HepG2 (cell line): ENCODE measurements around the gene ZNF276. TPM values are rescaled to one million over a fixed set of nuclear protein-coding genes. Genes with fewer than 3 reads are reported as not detected.

Experiments
- CBFB ChIP-seq: sonication (generic); formaldehyde crosslinking; IDR thresholded peaks from 2 replicates; pipeline ENCODE4 v1.4.0; 2020; ENCODE audit warnings: missing genetic modification reagents
- CENPT ChIP-seq: sonication (generic); formaldehyde crosslinking; IDR thresholded peaks from 2 replicates; pipeline ENCODE4 v1.8.0; 2022; ENCODE audit warnings: low read depth, mild to moderate bottlenecking, moderate library complexity, missing genetic modification reagents
- ETV5 ChIP-seq: IDR thresholded peaks from 2 replicates; pipeline ENCODE4 v1.6.1; 2018; ENCODE audit warnings: missing biosample characterization, missing genetic modification reagents, inconsistent platforms, borderline replicate concordance
- FOSL2 ChIP-seq: sonication (generic); formaldehyde crosslinking; IDR thresholded peaks from 2 replicates; pipeline ENCODE4 v1.4.0; 2020; ENCODE audit warnings: missing genetic modification reagents
- FOXO1 ChIP-seq: sonication (generic); formaldehyde crosslinking; IDR thresholded peaks from 2 replicates; pipeline ENCODE4 v1.4.0; 2020; ENCODE audit warnings: missing genetic modification reagents
- KAT8 ChIP-seq: IDR thresholded peaks from 2 replicates; pipeline ENCODE4 v1.6.1; 2016; ENCODE audit warnings: missing genetic modification reagents, missing compliant biosample characterization
- PRMT3 ChIP-seq: sonication (generic); formaldehyde crosslinking; IDR thresholded peaks from 2 replicates; pipeline ENCODE4 v1.8.1; 2022; ENCODE audit warnings: low read depth, mild to moderate bottlenecking, moderate library complexity, missing genetic modification reagents, borderline replicate concordance
- TFAP4 ChIP-seq: sonication (generic); IDR thresholded peaks from 2 replicates; pipeline ENCODE4 v1.6.1; 2016; ENCODE audit warnings: low read depth, borderline replicate concordance
- ZFP91 ChIP-seq: sonication (generic); formaldehyde crosslinking; IDR thresholded peaks from 2 replicates; pipeline ENCODE4 v1.9.0; 2022; ENCODE audit warnings: missing genetic modification reagents, mild to moderate bottlenecking, borderline replicate concordance
- ZHX1 ChIP-seq: sonication (generic); formaldehyde crosslinking; IDR thresholded peaks from 2 replicates; pipeline ENCODE4 v1.8.1; 2022; ENCODE audit warnings: low read depth, mild to moderate bottlenecking, missing genetic modification reagents
- ZNF747 ChIP-seq: sonication (generic); formaldehyde crosslinking; IDR thresholded peaks from 2 replicates; pipeline ENCODE4 v1.8.1; 2023; ENCODE audit warnings: missing genetic modification reagents, mild to moderate bottlenecking, borderline replicate concordance
- ZNF770 ChIP-seq: sonication (generic); formaldehyde crosslinking; IDR thresholded peaks from 2 replicates; pipeline ENCODE4 v1.5.0; 2020; ENCODE audit warnings: mild to moderate bottlenecking, missing genetic modification reagents
- ZSCAN20 ChIP-seq: sonication (generic); formaldehyde crosslinking; IDR thresholded peaks from 2 replicates; pipeline ENCODE4 v1.4.0; 2020; ENCODE audit warnings: missing genetic modification reagents, mild to moderate bottlenecking, borderline replicate concordance
- polyA plus RNA-seq, 8 experiments: library from polyadenylated mRNA; depleted of rRNA in 3 of 8; stranded (reverse) in 7 of 8; unstranded in 1 of 8; fragments of >200 nt; fragmentation: Illumina TruSeq in 4 of 8; extraction: Trizol in 4 of 8; gene quantifications; 2 replicates each; pipeline versions ENCODE4 v1.2.1 to v1.2.3, GENCODE V29; 2011 to 2016; ENCODE audit warnings: low read depth in 4 of 8, missing spikeins in 1 of 8, mixed read lengths in 1 of 8; ENCODE audit not compliant: insufficient read depth in 1 of 8
- total RNA-seq, 5 experiments: library from RNA; depleted of rRNA; stranded (reverse); fragments of >200 nt; fragmentation: Illumina TruSeq; extraction: Trizol; gene quantifications; 2 replicates each; pipeline ENCODE4 v1.2.3, GENCODE V29; 2016; ENCODE audit warnings: low read depth in 1 of 5
- TF ChIP-seq, protein P1 (sequence below): sonication (generic); formaldehyde crosslinking; IDR thresholded peaks from 2 replicates; pipeline ENCODE4 v1.5.0; 2020; ENCODE audit warnings: mild to moderate bottlenecking, missing genetic modification reagents, borderline replicate concordance

The ZNF276 gene
- total and polyA plus RNA-seq, 2 of the 13 experiments (the other 11 are each of a cell fraction or from before 2014, with no cell fraction given) = 17.7 to 18.0 TPM

- peak; percentile 79; the same call in 1 of the 2 replicates for TF ChIP-seq ZNF770 (CRISPR knock-in tag)
- peak; percentile 55 for TF ChIP-seq ETV5 (CRISPR knock-in tag)
- TF ChIP-seq FOXO1 (CRISPR knock-in tag) = 0 out of 2 replicates have a peak, but pooled peaks have one; percentile 13
- peak; percentile 96; the same call in 1 of the 2 replicates for TF ChIP-seq ZSCAN20
- peak; percentile 38; the same call in 1 of the 2 replicates for TF ChIP-seq TFAP4
- TF ChIP-seq CBFB (CRISPR knock-in tag) = peak; percentile 76
- TF ChIP-seq ZNF747 (CRISPR knock-in tag) = peak; percentile 77
- TF ChIP-seq KAT8 (CRISPR knock-in tag) = peak; percentile 83
- peak; percentile 16; the same call in 1 of the 2 replicates for TF ChIP-seq FOSL2
- TF ChIP-seq, protein P1, sequence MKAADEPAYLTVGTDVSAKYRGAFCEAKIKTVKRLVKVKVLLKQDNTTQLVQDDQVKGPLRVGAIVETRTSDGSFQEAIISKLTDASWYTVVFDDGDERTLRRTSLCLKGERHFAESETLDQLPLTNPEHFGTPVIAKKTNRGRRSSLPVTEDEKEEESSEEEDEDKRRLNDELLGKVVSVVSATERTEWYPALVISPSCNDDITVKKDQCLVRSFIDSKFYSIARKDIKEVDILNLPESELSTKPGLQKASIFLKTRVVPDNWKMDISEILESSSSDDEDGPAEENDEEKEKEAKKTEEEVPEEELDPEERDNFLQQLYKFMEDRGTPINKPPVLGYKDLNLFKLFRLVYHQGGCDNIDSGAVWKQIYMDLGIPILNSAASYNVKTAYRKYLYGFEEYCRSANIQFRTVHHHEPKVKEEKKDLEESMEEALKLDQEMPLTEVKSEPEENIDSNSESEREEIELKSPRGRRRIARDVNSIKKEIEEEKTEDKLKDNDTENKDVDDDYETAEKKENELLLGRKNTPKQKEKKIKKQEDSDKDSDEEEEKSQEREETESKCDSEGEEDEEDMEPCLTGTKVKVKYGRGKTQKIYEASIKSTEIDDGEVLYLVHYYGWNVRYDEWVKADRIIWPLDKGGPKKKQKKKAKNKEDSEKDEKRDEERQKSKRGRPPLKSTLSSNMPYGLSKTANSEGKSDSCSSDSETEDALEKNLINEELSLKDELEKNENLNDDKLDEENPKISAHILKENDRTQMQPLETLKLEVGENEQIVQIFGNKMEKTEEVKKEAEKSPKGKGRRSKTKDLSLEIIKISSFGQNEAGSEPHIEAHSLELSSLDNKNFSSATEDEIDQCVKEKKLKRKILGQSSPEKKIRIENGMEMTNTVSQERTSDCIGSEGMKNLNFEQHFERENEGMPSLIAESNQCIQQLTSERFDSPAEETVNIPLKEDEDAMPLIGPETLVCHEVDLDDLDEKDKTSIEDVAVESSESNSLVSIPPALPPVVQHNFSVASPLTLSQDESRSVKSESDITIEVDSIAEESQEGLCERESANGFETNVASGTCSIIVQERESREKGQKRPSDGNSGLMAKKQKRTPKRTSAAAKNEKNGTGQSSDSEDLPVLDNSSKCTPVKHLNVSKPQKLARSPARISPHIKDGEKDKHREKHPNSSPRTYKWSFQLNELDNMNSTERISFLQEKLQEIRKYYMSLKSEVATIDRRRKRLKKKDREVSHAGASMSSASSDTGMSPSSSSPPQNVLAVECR (CRISPR knock-in tag) = peak; percentile 85
- TF ChIP-seq CENPT = no peak; the same call in 1 of the 2 replicates
- peak; percentile 88 for TF ChIP-seq ZHX1 (CRISPR knock-in tag)
- peak; percentile 84 for TF ChIP-seq ZFP91 (CRISPR knock-in tag)
- TF ChIP-seq PRMT3 = peak; percentile 94
These were observed at the start of gene ZNF276, which contains the start of gene VPS9D1 (continued) for GRCh38 chr16:89720813-89721545.
